ENCODE measurements around the gene REELD1.
A peak's percentile ranks its signal among the peaks of the same experiment; 100 is the strongest.

The REELD1 gene

GRCh38 chr4:146235654-146236177 lies 21.4 kb downstream of the REELD1 start:
- DNase-seq (ENCODE audit: low read depth) = no peak
- H3K4me3 ChIP-seq (ENCODE audit: low read depth, low read length) = no peak overlapping the region
- no peak for TF ChIP-seq CTCF (IDR thresholded peaks at IDR 0.05; ENCODE audit: low read depth, low read length, missing control alignments)

GRCh38 chr4:146236216-146236615 lies 21.9 kb downstream of the REELD1 start:
- no peak overlapping the region for H3K4me3 ChIP-seq (ENCODE audit: low read depth, low read length)
- no peak for TF ChIP-seq CTCF (IDR thresholded peaks at IDR 0.05; ENCODE audit: low read depth, low read length, missing control alignments)
- no peak for DNase-seq (ENCODE audit: low read depth)

- no peak for DNase-seq (ENCODE audit: low read depth)
These were observed 22.8 kb downstream of the REELD1 start for GRCh38 chr4:146237092-146237491.

GRCh38 chr4:146238107-146238506 lies 23.8 kb downstream of the REELD1 start:
- no peak for TF ChIP-seq CTCF (IDR thresholded peaks at IDR 0.05; ENCODE audit: low read depth, low read length, missing control alignments)
- no peak overlapping the region for H3K4me3 ChIP-seq (ENCODE audit: low read depth, low read length)
- no peak for DNase-seq (ENCODE audit: low read depth)

More at GRCh38 chr4:146237092-146237491, 22.8 kb downstream of the REELD1 start:
- no peak overlapping the region for H3K4me3 ChIP-seq (ENCODE audit: low read depth, low read length)
- no peak for TF ChIP-seq CTCF (IDR thresholded peaks at IDR 0.05; ENCODE audit: low read depth, low read length, missing control alignments)

- TF ChIP-seq CTCF (IDR thresholded peaks at IDR 0.05; ENCODE audit: low read depth, low read length, missing control alignments) = peak; percentile 84
- peak; percentile 53 for DNase-seq (ENCODE audit: low read depth)
- no peak overlapping the region for H3K4me3 ChIP-seq (ENCODE audit: low read depth, low read length)
These were observed 29.0 kb downstream of the REELD1 start for GRCh38 chr4:146243141-146243882.

- no peak overlapping the region for H3K4me3 ChIP-seq (ENCODE audit: low read depth, low read length)
- no peak for DNase-seq (ENCODE audit: low read depth)
- TF ChIP-seq CTCF (IDR thresholded peaks at IDR 0.05; ENCODE audit: low read depth, low read length, missing control alignments) = no peak
These were observed 29.5 kb downstream of the REELD1 start for GRCh38 chr4:146243883-146244277.

- DNase-seq (ENCODE audit: low read depth) = no peak
- TF ChIP-seq CTCF (IDR thresholded peaks at IDR 0.05; ENCODE audit: low read depth, low read length, missing control alignments) = no peak
- H3K4me3 ChIP-seq (ENCODE audit: low read depth, low read length) = no peak overlapping the region
These were observed 30.2 kb downstream of the REELD1 start for GRCh38 chr4:146244496-146244895.
